Loucy (cell line): ENCODE data around the gene TRPV5.

Experiments
- H2AFZ ChIP-seq: fragments of 200-600 bp; sonication (generic); 2 replicates; pipeline ENCODE4 v1.6.0; 2016; ENCODE audit warnings: antibody characterized with exemption, mild to moderate bottlenecking, low read length, moderate library complexity
- H3F3A ChIP-seq: fragments of 200-600 bp; 2 replicates; pipeline ENCODE4 v1.6.0; 2016; ENCODE audit warnings: antibody characterized with exemption, low read depth, mild to moderate bottlenecking
- H3K27me3 ChIP-seq: fragments of 200-600 bp; sonication (generic); 2 replicates; pipeline ENCODE4 v1.6.1; 2014; ENCODE audit warnings: low read length, mild to moderate bottlenecking; ENCODE audit not compliant: insufficient read depth, poor library complexity, severe bottlenecking
- H3K36me3 ChIP-seq: fragments of 200-600 bp; sonication (generic); 2 replicates; pipeline ENCODE4 v1.6.1; 2016; ENCODE audit warnings: low read length; ENCODE audit not compliant: insufficient read depth
- H3K4me1 ChIP-seq: fragments of 200-600 bp; sonication (generic); 2 replicates; pipeline ENCODE4 v1.5.1; 2014; ENCODE audit warnings: low read length, mild to moderate bottlenecking; ENCODE audit not compliant: insufficient read depth, poor library complexity, severe bottlenecking
- H3K4me2 ChIP-seq: fragments of 200-600 bp; sonication (generic); 2 replicates; pipeline ENCODE4 v1.6.0; 2014; ENCODE audit warnings: antibody characterized with exemption, low read length, low read depth, mild to moderate bottlenecking; ENCODE audit not compliant: poor library complexity, severe bottlenecking
- H3K4me3 ChIP-seq: fragments of 200-600 bp; sonication (generic); 2 replicates; pipeline ENCODE4 v1.5.1; 2014; ENCODE audit warnings: low read length, mild to moderate bottlenecking, mixed read lengths; ENCODE audit not compliant: poor library complexity, severe bottlenecking
- H3K79me2 ChIP-seq: fragments of 200-600 bp; sonication (generic); 2 replicates; pipeline ENCODE4 v1.6.1; 2014; ENCODE audit warnings: low read length; ENCODE audit not compliant: insufficient read depth
- H3K9ac ChIP-seq: fragments of 200-600 bp; sonication (generic); 2 replicates; pipeline ENCODE4 v1.6.0; 2014; ENCODE audit warnings: mild to moderate bottlenecking, low read depth, low read length, moderate library complexity; ENCODE audit not compliant: poor library complexity, severe bottlenecking
- H3K9me2 ChIP-seq: fragments of 200-600 bp; sonication (generic); replicated peaks from 2 replicates; pipeline ENCODE4 v1.6.1; 2016; ENCODE audit warnings: low read depth, low read length, mixed read lengths
- H3K9me3 ChIP-seq: fragments of 200-600 bp; sonication (generic); 2 replicates; pipeline ENCODE4 v1.6.1; 2014; ENCODE audit warnings: mild to moderate bottlenecking, antibody characterized with exemption, low read length, low read depth; ENCODE audit not compliant: insufficient read depth
- H4K20me1 ChIP-seq: fragments of 200-600 bp; sonication (generic); 2 replicates; pipeline ENCODE4 v1.6.0; 2014; ENCODE audit warnings: antibody characterized with exemption, low read length, mild to moderate bottlenecking; ENCODE audit not compliant: insufficient read depth, poor library complexity, severe bottlenecking
- EZH2phosphoT487 ChIP-seq: fragments of 200-600 bp; IDR thresholded peaks from 2 replicates; pipeline ENCODE4 v1.6.1; 2018; ENCODE audit warnings: antibody characterized with exemption, mild to moderate bottlenecking, moderate library complexity, borderline replicate concordance
- TF ChIP-seq, protein P1 (sequence below): fragments of 200-600 bp; sonication (generic); conservative IDR thresholded peaks from 2 replicates; pipeline ENCODE4 v1.5.1; 2014; ENCODE audit warnings: mild to moderate bottlenecking, antibody characterized with exemption, low read length

TRPV5 gene

DNA sequence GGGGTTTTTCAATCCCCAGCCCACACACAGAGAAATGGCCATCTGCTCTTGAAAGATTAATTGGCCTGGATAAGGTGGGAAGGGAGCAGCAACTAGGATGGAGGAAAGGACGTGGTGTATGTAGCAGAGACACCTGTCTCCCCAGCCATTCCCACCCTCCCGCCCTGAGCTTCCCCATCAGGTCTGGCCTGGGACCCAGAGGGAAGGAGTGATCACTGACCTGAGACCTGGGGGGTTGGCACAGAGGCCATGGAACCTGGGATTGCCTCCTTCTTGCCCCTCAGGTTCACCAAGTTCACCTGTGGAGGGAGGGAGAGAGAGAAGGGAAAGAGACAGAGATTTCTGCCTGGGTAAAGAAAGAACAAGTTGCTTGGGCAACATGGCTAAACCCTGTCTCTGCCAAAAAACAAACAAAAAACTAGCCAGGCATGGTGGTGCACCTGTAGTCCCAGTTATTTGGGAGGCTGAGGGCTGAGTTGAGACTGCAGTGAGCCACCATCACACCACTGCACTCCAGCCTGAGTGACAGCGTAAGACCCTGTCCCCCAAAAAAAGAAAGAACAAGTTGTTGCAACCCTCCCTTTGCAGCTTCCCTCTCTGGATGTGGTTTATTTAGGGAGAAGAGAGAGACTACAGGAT is 36.7 kb downstream of the TRPV5 start:
- no peaks in the 10 kb centered on the region for H3K27me3 ChIP-seq
- H3K4me2 ChIP-seq, result no peak overlapping the region
- H3K9ac ChIP-seq, result no peak overlapping the region
- no peaks in the 10 kb centered on the region for H3K9me3 ChIP-seq
- no peaks in the 10 kb centered on the region for H3K9me2 ChIP-seq
- no peaks in the 10 kb centered on the region for H3K79me2 ChIP-seq
- H4K20me1 ChIP-seq, result no peaks in the 10 kb centered on the region
- no peak overlapping the region for H3K4me3 ChIP-seq
- H3K36me3 ChIP-seq, result no peaks in the 10 kb centered on the region
- H2AFZ ChIP-seq, result no peak overlapping the region
- no peaks in the 10 kb centered on the region for H3K4me1 ChIP-seq
- TF ChIP-seq EZH2phosphoT487, result no peak
- TF ChIP-seq, protein P1, sequence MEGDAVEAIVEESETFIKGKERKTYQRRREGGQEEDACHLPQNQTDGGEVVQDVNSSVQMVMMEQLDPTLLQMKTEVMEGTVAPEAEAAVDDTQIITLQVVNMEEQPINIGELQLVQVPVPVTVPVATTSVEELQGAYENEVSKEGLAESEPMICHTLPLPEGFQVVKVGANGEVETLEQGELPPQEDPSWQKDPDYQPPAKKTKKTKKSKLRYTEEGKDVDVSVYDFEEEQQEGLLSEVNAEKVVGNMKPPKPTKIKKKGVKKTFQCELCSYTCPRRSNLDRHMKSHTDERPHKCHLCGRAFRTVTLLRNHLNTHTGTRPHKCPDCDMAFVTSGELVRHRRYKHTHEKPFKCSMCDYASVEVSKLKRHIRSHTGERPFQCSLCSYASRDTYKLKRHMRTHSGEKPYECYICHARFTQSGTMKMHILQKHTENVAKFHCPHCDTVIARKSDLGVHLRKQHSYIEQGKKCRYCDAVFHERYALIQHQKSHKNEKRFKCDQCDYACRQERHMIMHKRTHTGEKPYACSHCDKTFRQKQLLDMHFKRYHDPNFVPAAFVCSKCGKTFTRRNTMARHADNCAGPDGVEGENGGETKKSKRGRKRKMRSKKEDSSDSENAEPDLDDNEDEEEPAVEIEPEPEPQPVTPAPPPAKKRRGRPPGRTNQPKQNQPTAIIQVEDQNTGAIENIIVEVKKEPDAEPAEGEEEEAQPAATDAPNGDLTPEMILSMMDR, result no peak
- H3F3A ChIP-seq, result no peaks in the 10 kb centered on the region

DNA sequence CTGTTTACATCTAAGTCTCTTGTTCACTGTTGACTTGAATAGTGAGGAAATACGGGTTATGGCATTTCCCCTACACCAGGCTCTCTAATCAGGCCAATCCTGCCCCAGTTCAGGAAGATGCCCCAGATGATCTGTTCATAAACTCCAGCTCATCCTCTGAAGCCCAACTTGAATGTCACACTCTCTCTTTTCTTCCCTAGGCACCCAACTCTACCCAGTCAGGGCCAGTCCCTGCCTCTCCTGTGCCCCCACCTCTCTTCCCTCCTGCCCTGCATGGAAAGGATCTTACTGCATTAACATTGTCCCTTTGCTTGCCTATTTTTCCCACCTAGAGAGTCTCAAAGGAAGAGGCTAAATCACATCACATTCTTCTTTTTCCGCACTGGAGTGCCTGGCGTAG is 37.4 kb downstream of the TRPV5 start:
- Histone ChIP-seq H3K4me3 (no peak overlapping the region), H3K36me3 (no peaks in the 10 kb centered on the region), H3F3A (no peaks in the 10 kb centered on the region), H3K9me3 (no peaks in the 10 kb centered on the region), H3K9ac (no peak overlapping the region), H2AFZ (no peak overlapping the region), H3K9me2 (no peaks in the 10 kb centered on the region), H3K27me3 (no peaks in the 10 kb centered on the region), H4K20me1 (no peaks in the 10 kb centered on the region), H3K4me1 (no peaks in the 10 kb centered on the region), H3K79me2 (no peaks in the 10 kb centered on the region), H3K4me2 (no peak overlapping the region)
- TF ChIP-seq, protein P1, result no peak
- no peak for TF ChIP-seq EZH2phosphoT487

DNA sequence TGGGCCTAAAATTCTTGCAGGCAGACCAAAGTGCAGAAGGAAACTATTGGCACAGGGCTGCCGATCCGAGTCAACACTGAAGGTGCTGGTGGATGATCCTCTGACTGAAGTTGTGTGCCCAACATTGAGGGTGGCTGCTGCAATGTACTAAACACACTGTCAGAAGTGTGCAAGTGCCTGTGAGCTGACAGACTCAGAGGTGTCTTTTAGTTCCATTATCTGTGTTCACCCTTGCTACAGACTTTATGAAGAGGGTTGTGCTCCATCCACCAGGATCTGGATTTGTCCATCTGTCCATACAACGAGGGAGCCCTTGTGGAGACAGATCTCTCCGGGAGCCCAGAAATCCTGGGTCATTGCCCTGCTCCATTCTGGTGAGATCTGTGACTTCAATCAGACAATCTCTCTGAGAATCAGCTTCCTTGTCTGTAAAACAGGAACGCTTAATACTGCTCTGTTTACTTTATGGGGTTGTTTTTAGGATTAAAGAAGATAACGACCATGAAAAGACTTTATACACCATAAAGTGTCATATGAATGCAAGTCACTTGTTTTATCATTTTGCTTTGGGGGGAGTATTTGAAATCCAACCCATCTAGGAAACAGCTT is 38.5 kb downstream of the TRPV5 start:
- no peak overlapping the region for H3K4me2 ChIP-seq
- no peak overlapping the region for H3K9ac ChIP-seq
- H3K9me3 ChIP-seq, result no peaks in the 10 kb centered on the region
- H3F3A ChIP-seq, result no peaks in the 10 kb centered on the region
- no peaks in the 10 kb centered on the region for H3K9me2 ChIP-seq
- no peaks in the 10 kb centered on the region for H3K79me2 ChIP-seq
- TF ChIP-seq, protein P1, result no peak
- no peak for TF ChIP-seq EZH2phosphoT487
- no peaks in the 10 kb centered on the region for H3K4me1 ChIP-seq
- no peak overlapping the region for H3K4me3 ChIP-seq
- no peaks in the 10 kb centered on the region for H3K27me3 ChIP-seq
- no peaks in the 10 kb centered on the region for H3K36me3 ChIP-seq
- no peak overlapping the region for H2AFZ ChIP-seq
- no peaks in the 10 kb centered on the region for H4K20me1 ChIP-seq
